Karpas-422 (cell line): ENCODE measurements around the gene RNF123. TPM values are rescaled to one million over a fixed set of nuclear protein-coding genes. Genes with fewer than 3 reads are reported as not detected.

Source experiments
- DNase-seq: peaks from one replicate; pipeline ENCODE4 v3.0.0-alpha.2; 2015
- H2AFZ ChIP-seq: fragments of 200-600 bp; sonication (generic); 2 replicates; pipeline ENCODE4 v1.6.1; 2014; ENCODE audit warnings: antibody characterized with exemption, low read length, mixed read lengths
- H3K27ac ChIP-seq: fragments of 200-600 bp; sonication (generic); 2 replicates; pipeline ENCODE4 v1.5.1; 2014; ENCODE audit warnings: mild to moderate bottlenecking, low read length, moderate library complexity
- H3K27me3 ChIP-seq: fragments of 200-600 bp; sonication (generic); 2 replicates; pipeline ENCODE4 v1.6.1; 2014; ENCODE audit warnings: low read length, mixed read lengths
- H3K36me3 ChIP-seq: fragments of 200-600 bp; sonication (generic); 2 replicates; pipeline ENCODE4 v1.6.1; 2014; ENCODE audit warnings: low read length, mixed read lengths; ENCODE audit not compliant: insufficient read depth
- H3K4me1 ChIP-seq: fragments of 200-600 bp; sonication (generic); 2 replicates; pipeline ENCODE4 v1.6.1; 2014; ENCODE audit warnings: mild to moderate bottlenecking, low read length, mixed read lengths
- H3K4me2 ChIP-seq: fragments of 200-600 bp; sonication (generic); 2 replicates; pipeline ENCODE4 v1.6.1; 2014; ENCODE audit warnings: low read length, low read depth, mild to moderate bottlenecking; ENCODE audit not compliant: poor library complexity, severe bottlenecking
- H3K4me3 ChIP-seq: fragments of 200-600 bp; sonication (generic); 2 replicates; pipeline ENCODE4 v1.5.1; 2014; ENCODE audit warnings: mild to moderate bottlenecking, antibody characterized with exemption, low read length, mixed read lengths
- H3K79me2 ChIP-seq: fragments of 200-600 bp; sonication (generic); 2 replicates; pipeline ENCODE4 v1.6.1; 2014; ENCODE audit warnings: mild to moderate bottlenecking, low read length, mixed read lengths
- H3K9ac ChIP-seq: fragments of 200-600 bp; sonication (generic); 2 replicates; pipeline ENCODE4 v1.6.0; 2014; ENCODE audit warnings: low read length
- H3K9me2 ChIP-seq: fragments of 200-600 bp; sonication (generic), shearing (Covaris generic); replicated peaks from 2 replicates; pipeline ENCODE4 v1.6.0; 2014; ENCODE audit warnings: mild to moderate bottlenecking, low read length, moderate library complexity; ENCODE audit not compliant: insufficient read depth
- H3K9me3 ChIP-seq: fragments of 300-700, 200-600 bp; sonication (generic); 2 replicates; pipeline ENCODE4 v1.6.1; 2014; ENCODE audit warnings: low read length, mixed read lengths
- H4K20me1 ChIP-seq: fragments of 200-600 bp; sonication (generic); 2 replicates; pipeline ENCODE4 v1.6.1; 2014; ENCODE audit warnings: mild to moderate bottlenecking, antibody characterized with exemption, low read length, low read depth; ENCODE audit not compliant: insufficient read depth
- total RNA-seq: library from RNA; depleted of rRNA; stranded (reverse); fragments of >200 nt; shearing (Covaris generic); gene quantifications from 2 replicates; pipeline ENCODE4 v1.2.3, GENCODE V29; 2014; ENCODE audit warnings: low replicate concordance

Gene RNF123
- total RNA-seq, 1 experiment from 2014 or later, result 20.1 TPM

- H3K9me3 ChIP-seq, result no peaks in the 10 kb centered on the region
- H3K4me3 ChIP-seq, result peak within 1 kb of the TSS; percentile 92
- peak; percentile 99 for DNase-seq
- H3K27me3 ChIP-seq, result no peaks in the 10 kb centered on the region
- peaks cover 17% of the 10 kb centered on the region; the same call in 1 of the 2 replicates for H3K36me3 ChIP-seq
- peak within 1 kb of the TSS; percentile 97 for H3K4me2 ChIP-seq
- peaks cover 31% of the 10 kb centered on the region for H3K4me1 ChIP-seq
- H3K9ac ChIP-seq, result peak within 1 kb of the TSS; percentile 96
- H4K20me1 ChIP-seq, result peaks cover 5% of the 10 kb centered on the region; the same call in 1 of the 2 replicates
- H3K27ac ChIP-seq, result peak within 1 kb of the TSS; percentile 81
- H3K79me2 ChIP-seq, result peaks cover 12% of the 10 kb centered on the region
- no peaks in the 10 kb centered on the region for H3K9me2 ChIP-seq
- peak within 1 kb of the TSS; percentile 78 for H2AFZ ChIP-seq
These were observed 34.5 kb downstream of the RNF123 start, which contains the start of gene GMPPB for GRCh38 chr3:49723628-49724551. Gene GMPPB, minus strand, starts transcription at chr3:49723951. Its CDS starts 225 bp downstream, at chr3:49723726.

DNA sequence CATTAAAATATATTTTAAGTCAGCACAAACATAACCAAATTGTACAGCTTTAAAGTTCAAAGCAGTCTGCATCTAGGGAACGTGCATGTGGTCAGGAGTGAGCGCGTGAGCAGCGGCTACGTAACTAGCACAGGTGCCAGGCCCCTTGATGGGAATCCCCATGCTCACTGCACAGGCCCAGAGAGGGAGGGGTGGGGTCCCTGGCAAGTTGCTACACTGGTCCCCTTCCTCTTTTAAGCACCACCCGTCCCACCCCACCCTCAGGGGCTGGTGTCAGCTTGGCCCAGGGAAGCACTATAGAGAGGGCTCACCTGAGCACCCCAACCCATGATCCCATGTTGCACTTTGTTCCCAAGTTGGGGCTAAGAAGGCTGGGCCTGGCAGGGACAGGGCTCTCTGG is 35.2 kb downstream of the RNF123 start:
- H3K4me3 ChIP-seq, result peak overlapping the region; percentile 92
- peak; percentile 58 for DNase-seq
- peak overlapping the region; percentile 97 for H3K4me2 ChIP-seq
- H3K9me3 ChIP-seq, result no peaks in the 10 kb centered on the region
- H3K4me1 ChIP-seq, result peaks cover 28% of the 10 kb centered on the region
- no peaks in the 10 kb centered on the region for H3K27me3 ChIP-seq
- no peaks in the 10 kb centered on the region for H3K9me2 ChIP-seq
- H3K79me2 ChIP-seq, result peaks cover 12% of the 10 kb centered on the region
- H3K36me3 ChIP-seq, result peaks cover 18% of the 10 kb centered on the region; the same call in 1 of the 2 replicates
- peak overlapping the region; percentile 94 for H3K9ac ChIP-seq
- peaks cover 5% of the 10 kb centered on the region; the same call in 1 of the 2 replicates for H4K20me1 ChIP-seq
- peak overlapping the region; percentile 81 for H3K27ac ChIP-seq
- H2AFZ ChIP-seq, result no peak overlapping the region

GRCh38 chr3:49725906-49726681 is 36.7 kb downstream of the RNF123 start:
- Histone ChIP-seq H3K27me3 (no peaks in the 10 kb centered on the region), H3K79me2 (peaks cover 12% of the 10 kb centered on the region), H3K4me3 (no peak overlapping the region), H2AFZ (no peak overlapping the region), H3K4me1 (peaks cover 25% of the 10 kb centered on the region), H4K20me1 (peaks cover 5% of the 10 kb centered on the region; the same call in 1 of the 2 replicates), H3K9me3 (no peaks in the 10 kb centered on the region), H3K4me2 (no peak overlapping the region), H3K36me3 (peaks cover 22% of the 10 kb centered on the region), H3K9ac (no peak overlapping the region), H3K9me2 (no peaks in the 10 kb centered on the region), H3K27ac (no peak overlapping the region)
- DNase-seq, result no peak

- no peak for DNase-seq
- no peaks in the 10 kb centered on the region for H3K27me3 ChIP-seq
- H3K4me1 ChIP-seq, result peaks cover 22% of the 10 kb centered on the region
- H3K9ac ChIP-seq, result no peak overlapping the region
- H3K9me3 ChIP-seq, result no peaks in the 10 kb centered on the region
- H3K79me2 ChIP-seq, result peaks cover 12% of the 10 kb centered on the region
- peaks cover 5% of the 10 kb centered on the region; the same call in 1 of the 2 replicates for H4K20me1 ChIP-seq
- peaks cover 23% of the 10 kb centered on the region for H3K36me3 ChIP-seq
- no peak overlapping the region for H3K4me3 ChIP-seq
- no peak overlapping the region for H3K4me2 ChIP-seq
- H3K27ac ChIP-seq, result no peak overlapping the region
- H3K9me2 ChIP-seq, result no peaks in the 10 kb centered on the region
- H2AFZ ChIP-seq, result no peak overlapping the region
These were observed 38.0 kb downstream of the RNF123 start for GRCh38 chr3:49727154-49727923.

DNA sequence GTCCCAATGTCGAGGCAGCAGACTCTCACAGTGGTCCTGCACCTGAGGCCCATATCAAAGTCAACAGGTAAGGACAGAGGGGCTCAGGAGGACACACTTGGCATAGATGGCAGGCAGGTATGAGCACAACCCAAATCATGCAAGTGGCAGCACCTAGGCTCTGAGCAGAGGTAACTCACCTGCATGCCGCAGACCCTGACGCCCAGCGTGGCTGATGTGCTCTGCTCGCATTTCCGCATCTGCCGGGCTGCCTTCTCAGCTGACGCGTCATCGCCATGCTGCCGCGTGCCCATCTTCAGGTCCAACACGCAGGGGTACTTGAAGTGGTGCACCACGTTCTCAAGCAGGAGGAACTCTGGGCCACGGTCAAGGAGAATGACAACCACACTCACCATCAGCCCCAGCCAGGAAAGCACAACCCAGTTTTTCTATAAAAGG is 38.6 kb downstream of the RNF123 start:
- Histone ChIP-seq H3K27me3 (no peaks in the 10 kb centered on the region), H3K9me3 (no peaks in the 10 kb centered on the region), H3K27ac (no peak overlapping the region), H3K36me3 (peaks cover 19% of the 10 kb centered on the region), H3K4me3 (no peak overlapping the region), H3K9ac (no peak overlapping the region), H3K4me2 (no peak overlapping the region), H3K9me2 (no peaks in the 10 kb centered on the region), H2AFZ (no peak overlapping the region), H3K4me1 (peaks cover 16% of the 10 kb centered on the region), H3K79me2 (peaks cover 7% of the 10 kb centered on the region), H4K20me1 (peaks cover 5% of the 10 kb centered on the region; the same call in 1 of the 2 replicates)
- no peak for DNase-seq

DNA sequence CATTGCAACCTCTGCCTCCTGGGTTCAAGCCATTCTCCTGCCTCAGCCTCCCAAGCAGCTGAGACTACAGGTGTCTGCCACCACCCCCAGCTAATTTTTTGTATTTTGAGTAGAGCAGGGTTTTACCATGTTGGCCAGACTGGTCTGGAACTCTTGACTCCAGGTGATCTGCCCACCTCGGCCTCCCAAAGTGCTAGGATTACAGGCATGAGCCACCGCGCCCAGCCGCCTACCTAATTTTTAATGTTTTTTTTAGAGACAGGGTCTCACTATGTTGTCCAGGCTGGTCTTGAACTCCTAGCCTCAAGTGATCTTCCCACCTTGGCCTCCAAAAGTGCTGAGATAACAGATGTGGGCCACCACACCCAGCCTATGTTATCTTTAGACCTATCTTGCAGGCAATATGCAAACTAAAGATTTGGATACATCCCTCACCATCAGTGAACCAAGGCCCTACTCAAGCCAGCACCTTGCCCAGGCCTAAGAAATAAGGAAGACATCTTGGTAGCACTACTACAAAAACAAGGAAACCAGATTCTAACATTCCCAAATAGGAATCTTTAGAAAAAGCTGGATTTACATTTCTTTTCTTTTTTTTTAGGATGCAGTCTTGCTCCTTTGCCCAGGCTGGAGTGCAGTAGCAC is 40.7 kb downstream of the RNF123 start:
- Histone ChIP-seq H3K4me3 (no peak overlapping the region), H3K36me3 (peaks cover 23% of the 10 kb centered on the region)

DNA sequence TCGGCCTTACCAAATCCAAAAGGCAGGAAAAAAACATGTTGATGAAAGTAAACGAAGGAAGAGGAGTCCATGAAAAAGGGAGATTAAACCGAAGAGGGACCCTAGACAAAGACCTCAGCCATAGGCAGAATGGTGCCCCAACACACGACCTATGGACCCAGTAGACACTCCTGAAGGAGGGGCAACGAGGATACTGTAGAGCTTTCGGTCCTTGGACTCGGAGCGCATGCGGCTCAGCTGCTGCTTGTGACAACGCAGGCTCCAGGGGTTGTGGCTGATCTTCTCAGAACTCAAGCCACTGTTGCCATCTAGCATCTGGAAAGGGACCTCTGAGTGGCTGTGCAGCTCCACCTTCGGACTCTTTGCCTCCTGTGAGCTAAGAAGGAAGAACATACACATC is 43.2 kb downstream of the RNF123 start:
- no peak overlapping the region for H3K9ac ChIP-seq
- no peak for DNase-seq
- no peaks in the 10 kb centered on the region for H3K9me2 ChIP-seq
- H3K4me2 ChIP-seq, result no peak overlapping the region
- H3K27ac ChIP-seq, result no peak overlapping the region
- H3K4me1 ChIP-seq, result no peaks in the 10 kb centered on the region; the same call in 1 of the 2 replicates
- H3K9me3 ChIP-seq, result no peaks in the 10 kb centered on the region
- H3K27me3 ChIP-seq, result no peaks in the 10 kb centered on the region
- no peak overlapping the region for H2AFZ ChIP-seq
- H3K4me3 ChIP-seq, result no peak overlapping the region
- 0 out of 2 replicates have a peak, but pooled peaks cover 3% of the 10 kb centered on the region for H3K79me2 ChIP-seq
- peaks cover 23% of the 10 kb centered on the region for H3K36me3 ChIP-seq
- no peaks in the 10 kb centered on the region for H4K20me1 ChIP-seq

More for the DNA sequence above, 40.7 kb downstream of the RNF123 start:
- Histone ChIP-seq H3K4me2 (no peak overlapping the region), H3K9me3 (no peaks in the 10 kb centered on the region), H3K9ac (no peak overlapping the region), H3K4me1 (peaks cover 3% of the 10 kb centered on the region), H3K27me3 (no peaks in the 10 kb centered on the region), H4K20me1 (no peaks in the 10 kb centered on the region), H3K9me2 (no peaks in the 10 kb centered on the region), H2AFZ (no peak overlapping the region), H3K79me2 (no peaks in the 10 kb centered on the region), H3K27ac (no peak overlapping the region)
- no peak for DNase-seq
